PC-9 (cell line): ENCODE data around the gene CDAN1. TPM values are rescaled to one million over a fixed set of nuclear protein-coding genes. Genes with fewer than 3 reads are reported as not detected.
"Not testable (repeated sequence)": the region's sequence is repeated elsewhere in the genome, so short reads cannot be mapped to it uniquely, and the experiment has no call there.

Experiments
- BruUV-seq: library from RNA; stranded (reverse); fragments of 400-500 nt; replicated peaks from 2 replicates; lab custom pipeline; 2021; lab: Mats Ljungman, UMichigan
- CTCF ChIA-PET: fragments of 300-600 bp; sonication (Branson Sonifier 250); formaldehyde crosslinking; loops from one replicate; lab custom pipeline; 2022; ENCODE audit warnings: antibody characterized with exemption; lab: Charles Lee
- POLR2A ChIA-PET: fragments of 300-600 bp; sonication (Branson Sonifier 250); formaldehyde crosslinking; loops from one replicate; lab custom pipeline; 2022; ENCODE audit warnings: antibody characterized with exemption; ENCODE audit not compliant: unreplicated experiment; lab: Charles Lee
- DNase-seq, 2 experiments: peaks; one replicate each; pipeline versions ENCODE4 v3.0.0 to v3.0.0-alpha.2; 2015 to 2022; ENCODE audit warnings: mixed read lengths in 1 of 2
- H2AFZ ChIP-seq: fragments of 200-600 bp; sonication (generic); 2 replicates; pipeline ENCODE4 v1.8.1; 2017; ENCODE audit warnings: antibody characterized with exemption
- H3F3A ChIP-seq: fragments of 200-600 bp; sonication (generic); 2 replicates; pipeline ENCODE4 v1.8.1; 2017; ENCODE audit warnings: antibody characterized with exemption, mild to moderate bottlenecking, low read depth; ENCODE audit not compliant: insufficient read depth
- H3K27ac ChIP-seq: fragments of 200-600 bp; sonication (generic); 2 replicates; pipeline ENCODE4 v1.6.1; 2016; ENCODE audit warnings: mixed run types
- H3K27me3 ChIP-seq: fragments of 200-600 bp; sonication (generic); 2 replicates; pipeline ENCODE4 v1.6.1; 2016; ENCODE audit warnings: low read depth, mixed run types; ENCODE audit not compliant: insufficient read depth
- H3K36me3 ChIP-seq: fragments of 200-600 bp; sonication (generic); 2 replicates; pipeline ENCODE4 v1.6.1; 2016; ENCODE audit warnings: low read depth, mixed run types
- H3K4me1 ChIP-seq: fragments of 200-600 bp; sonication (generic); replicated peaks from 2 replicates; pipeline ENCODE4 v1.6.1; 2016; ENCODE audit warnings: mixed run types; ENCODE audit not compliant: insufficient read depth
- H3K4me2 ChIP-seq: fragments of 200-600 bp; sonication (generic); 2 replicates; pipeline ENCODE4 v1.6.1; 2017; ENCODE audit warnings: mixed run types
- H3K4me3 ChIP-seq: fragments of 200-600 bp; sonication (generic); 2 replicates; pipeline ENCODE4 v1.6.1; 2016; ENCODE audit warnings: mixed run types
- H3K79me2 ChIP-seq: fragments of 200-600 bp; sonication (generic); 2 replicates; pipeline ENCODE4 v1.6.1; 2017; ENCODE audit warnings: low read depth, mixed run types
- H3K9me2 ChIP-seq: fragments of 200-600 bp; sonication (generic); 2 replicates; pipeline ENCODE4 v1.8.1; 2017; ENCODE audit warnings: mild to moderate bottlenecking; ENCODE audit not compliant: insufficient read depth
- H3K9me3 ChIP-seq: fragments of 200-600 bp; sonication (generic); 2 replicates; pipeline ENCODE4 v1.8.1; 2016; ENCODE audit warnings: low read depth; ENCODE audit not compliant: insufficient read depth
- H4K20me1 ChIP-seq: fragments of 200-600 bp; sonication (generic); 2 replicates; pipeline ENCODE4 v1.8.1; 2017; ENCODE audit not compliant: insufficient read depth
- CTCF ChIP-seq: fragments of 200-600 bp; sonication (generic); conservative IDR thresholded peaks from 2 replicates; pipeline ENCODE4 v1.6.1; 2017; ENCODE audit warnings: mixed run types, antibody characterized with exemption, mild to moderate bottlenecking, moderate library complexity
- EZH2 ChIP-seq: fragments of 200-600 bp; sonication (generic); IDR thresholded peaks from 2 replicates; pipeline ENCODE4 v1.8.0; 2017; ENCODE audit warnings: antibody characterized with exemption, low read depth
- intact Hi-C: fragments of 100-400 bp; cut with micrococcal nuclease; formaldehyde crosslinking; loops from one replicate; pipeline ENCODE4 v1.10.0; 2022; ENCODE audit not compliant: unreplicated experiment
- total RNA-seq: library from RNA; stranded (reverse); gene quantifications from 2 replicates; pipeline ENCODE4 v1.2.3, GENCODE V29; 2021

The CDAN1 gene
- total RNA-seq, 1 experiment from 2014 or later, result 23.4 TPM

- Histone ChIP-seq H3K4me2 (no peak overlapping the region), H3K9me3 (no peaks in the 10 kb centered on the region), H2AFZ (no peak overlapping the region), H3K27me3 (no peaks in the 10 kb centered on the region), H3K79me2 (no peaks in the 10 kb centered on the region), H3F3A (no peaks in the 10 kb centered on the region), H3K36me3 (no peaks in the 10 kb centered on the region), H3K27ac (no peak overlapping the region), H3K9me2 (no peaks in the 10 kb centered on the region), H3K4me1 (no peaks in the 10 kb centered on the region), H3K4me3 (no peak overlapping the region), H4K20me1 (no peaks in the 10 kb centered on the region)
- BruUV-seq, result no TSS peak
- ChIA-PET CTCF (interaction anchor here (0.6 kb wide), 1 partner anchor 300 kb away, joined by 3 read pairs; no protein-coding TSS in a partner anchor), POLR2A (interaction anchor here (0.5 to 0.6 kb wide), 2 partner anchors 142 to 244 kb away, joined by 3 read pairs; no protein-coding TSS in a partner anchor)
- DNase-seq, result no peak
- TF ChIP-seq EZH2, result no peak
- TF ChIP-seq CTCF, result no peak
- intact Hi-C loops, result no loop called here
Measured at GRCh38 chr15:42681119-42681518, 55.8 kb downstream of the CDAN1 start.

GRCh38 chr15:42680142-42680482, 56.8 kb downstream of the CDAN1 start:
- H2AFZ ChIP-seq, H3K27ac ChIP-seq, H3K4me2 ChIP-seq, BruUV-seq, H3K79me2 ChIP-seq, POLR2A ChIA-PET, H3K9me3 ChIP-seq, H4K20me1 ChIP-seq, intact Hi-C loops, H3K4me3 ChIP-seq, H3F3A ChIP-seq, H3K9me2 ChIP-seq, H3K27me3 ChIP-seq, H3K36me3 ChIP-seq, CTCF ChIA-PET, H3K4me1 ChIP-seq: not testable (repeated sequence)
- peak in 1 of 2 experiments; percentile 49 for DNase-seq

- Histone ChIP-seq H2AFZ (no peak overlapping the region), H3K9me2 (no peaks in the 10 kb centered on the region), H3K79me2 (no peaks in the 10 kb centered on the region), H3K4me2 (no peak overlapping the region), H3K27me3 (no peaks in the 10 kb centered on the region), H3K36me3 (no peaks in the 10 kb centered on the region), H4K20me1 (no peaks in the 10 kb centered on the region), H3K9me3 (no peaks in the 10 kb centered on the region), H3K27ac (no peak overlapping the region), H3K4me1 (no peaks in the 10 kb centered on the region), H3F3A (no peaks in the 10 kb centered on the region), H3K4me3 (no peak overlapping the region)
- no peak for DNase-seq
- no peak for TF ChIP-seq EZH2
- TF ChIP-seq CTCF, result no peak
- POLR2A ChIA-PET, result no interaction called here
- intact Hi-C loops, result no loop called here
- CTCF ChIA-PET, result no interaction called here
- BruUV-seq, result no TSS peak
Measured at GRCh38 chr15:42679285-42680141, 57.4 kb downstream of the CDAN1 start.
